SK-N-SH treated with all-trans-retinoic acid at 6 μM for 48 hours (cell line): ENCODE measurements around the gene RRAS2.

Source experiments
- ARNTL ChIP-seq: fragments of 450-650 bp; formaldehyde crosslinking; IDR thresholded peaks from 2 replicates; pipeline ENCODE4 v1.5.0; 2020; ENCODE audit warnings: low read depth, mild to moderate bottlenecking, moderate library complexity, borderline replicate concordance
- TOX ChIP-seq: fragments of 250-450 bp; sonication (Bioruptor Pico); IDR thresholded peaks from 2 replicates; pipeline ENCODE4 v1.8.0; 2021; ENCODE audit warnings: mild to moderate bottlenecking, moderate library complexity, borderline replicate concordance
- TF ChIP-seq, protein P1 (sequence below): fragments of 250-450 bp; sonication (Bioruptor Pico); IDR thresholded peaks from 2 replicates; pipeline ENCODE4 v1.8.0; 2020; ENCODE audit warnings: mild to moderate bottlenecking, moderate library complexity, borderline replicate concordance
- TF ChIP-seq, protein P2 (sequence below): fragments of 250-450 bp; sonication (Bioruptor Pico); IDR thresholded peaks from 2 replicates; pipeline ENCODE4 v1.5.1; 2020; ENCODE audit warnings: low read depth, mild to moderate bottlenecking, moderate library complexity

- TF ChIP-seq, protein P1, sequence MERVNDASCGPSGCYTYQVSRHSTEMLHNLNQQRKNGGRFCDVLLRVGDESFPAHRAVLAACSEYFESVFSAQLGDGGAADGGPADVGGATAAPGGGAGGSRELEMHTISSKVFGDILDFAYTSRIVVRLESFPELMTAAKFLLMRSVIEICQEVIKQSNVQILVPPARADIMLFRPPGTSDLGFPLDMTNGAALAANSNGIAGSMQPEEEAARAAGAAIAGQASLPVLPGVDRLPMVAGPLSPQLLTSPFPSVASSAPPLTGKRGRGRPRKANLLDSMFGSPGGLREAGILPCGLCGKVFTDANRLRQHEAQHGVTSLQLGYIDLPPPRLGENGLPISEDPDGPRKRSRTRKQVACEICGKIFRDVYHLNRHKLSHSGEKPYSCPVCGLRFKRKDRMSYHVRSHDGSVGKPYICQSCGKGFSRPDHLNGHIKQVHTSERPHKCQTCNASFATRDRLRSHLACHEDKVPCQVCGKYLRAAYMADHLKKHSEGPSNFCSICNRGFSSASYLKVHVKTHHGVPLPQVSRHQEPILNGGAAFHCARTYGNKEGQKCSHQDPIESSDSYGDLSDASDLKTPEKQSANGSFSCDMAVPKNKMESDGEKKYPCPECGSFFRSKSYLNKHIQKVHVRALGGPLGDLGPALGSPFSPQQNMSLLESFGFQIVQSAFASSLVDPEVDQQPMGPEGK = no peak
- TF ChIP-seq ARNTL (CRISPR knock-in tag) (no peak), TOX (CRISPR knock-in tag) (no peak)
- TF ChIP-seq, protein P2, sequence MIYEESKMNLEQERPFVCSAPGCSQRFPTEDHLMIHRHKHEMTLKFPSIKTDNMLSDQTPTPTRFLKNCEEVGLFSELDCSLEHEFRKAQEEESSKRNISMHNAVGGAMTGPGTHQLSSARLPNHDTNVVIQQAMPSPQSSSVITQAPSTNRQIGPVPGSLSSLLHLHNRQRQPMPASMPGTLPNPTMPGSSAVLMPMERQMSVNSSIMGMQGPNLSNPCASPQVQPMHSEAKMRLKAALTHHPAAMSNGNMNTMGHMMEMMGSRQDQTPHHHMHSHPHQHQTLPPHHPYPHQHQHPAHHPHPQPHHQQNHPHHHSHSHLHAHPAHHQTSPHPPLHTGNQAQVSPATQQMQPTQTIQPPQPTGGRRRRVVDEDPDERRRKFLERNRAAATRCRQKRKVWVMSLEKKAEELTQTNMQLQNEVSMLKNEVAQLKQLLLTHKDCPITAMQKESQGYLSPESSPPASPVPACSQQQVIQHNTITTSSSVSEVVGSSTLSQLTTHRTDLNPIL (CRISPR knock-in tag) = no peak
These were observed 24.8 kb downstream of the RRAS2 start for GRCh38 chr11:14334192-14334591.
